ENCODE results near the gene PRLR. TPM values are rescaled to one million over a fixed set of nuclear protein-coding genes. Genes with fewer than 3 reads are reported as not detected.

PRLR gene
- total RNA-seq, 1 experiment from 2014 or later: 2.5 TPM

- Mint-ChIP-seq H3K27me3 (ENCODE audit: low read depth) (no peaks in the 10 kb centered on the region), H3K27ac (peak overlapping the region in 2 of 3 experiments; percentile 63 to 83; a peak in 3 of 7 replicates), H3K4me3 (no peak overlapping the region), H3K36me3 (ENCODE audit: insufficient read depth in 1 of 3, low read depth in 3 of 3) (peaks cover 3 to 23% (median 6%) of the 10 kb centered on the region in 3 experiments; a peak in 5 of 7 replicates), H3K4me1 (peaks cover 24 to 30% of the 10 kb centered on the region in 2 experiments), H3K9me3 (peaks cover 14 to 16% of the 10 kb centered on the region in 2 experiments; a peak in 4 of 5 replicates)
- Histone ChIP-seq H2BK5ac (ENCODE audit: insufficient read length, low read length) (no peak overlapping the region), H3K9me3 (ENCODE audit: control insufficient read depth, low read depth, low read length) (no peaks in the 10 kb centered on the region), H3K4me2 (ENCODE audit: insufficient read depth, insufficient read length, low read length) (no peak overlapping the region), H3T11ph (ENCODE audit: low read length) (no peak overlapping the region), H3K14ac (ENCODE audit: insufficient read depth, low read length) (no peak overlapping the region), H3K27ac (ENCODE audit: insufficient read length, low read depth, low read length) (no peak overlapping the region), H2BK120ac (ENCODE audit: low read depth, low read length, poor library complexity, severe bottlenecking) (no peak overlapping the region), H3K4ac (ENCODE audit: low read depth, low read length) (no peak overlapping the region), H3K23me2 (ENCODE audit: insufficient read length, low read depth, low read length, poor library complexity, severe bottlenecking) (no peaks in the 10 kb centered on the region), H4K20me1 (ENCODE audit: control insufficient read depth, insufficient read depth, insufficient read length) (no peaks in the 10 kb centered on the region), H3K18ac (ENCODE audit: insufficient read length, low read depth, low read length) (no peak overlapping the region), H2AK5ac (ENCODE audit: insufficient read length, low read length) (no peak overlapping the region), H3K23ac (ENCODE audit: insufficient read length, low read depth, low read length) (no peak overlapping the region), H2AFZ (ENCODE audit: low read length) (no peak overlapping the region), H4K8ac (replicated peaks; ENCODE audit: insufficient read length, low read depth, low read length) (no peak overlapping the region), H3K79me2 (ENCODE audit: insufficient read depth, low read length) (no peaks in the 10 kb centered on the region), H3K27me3 (ENCODE audit: insufficient read depth, low read length) (no peaks in the 10 kb centered on the region), H3K56ac (ENCODE audit: insufficient read length, low read depth, low read length) (no peak overlapping the region), H2BK20ac (ENCODE audit: low read depth, low read length, poor library complexity, severe bottlenecking) (no peak overlapping the region), H3K79me1 (ENCODE audit: insufficient read depth, low read depth, low read length, poor library complexity, severe bottlenecking) (no peaks in the 10 kb centered on the region), H2BK15ac (ENCODE audit: low read depth, low read length) (no peak overlapping the region), H4K91ac (ENCODE audit: insufficient read length, low read depth, low read length) (no peak overlapping the region), H3K4me1 (ENCODE audit: insufficient read depth, low read length) (0 out of 2 replicates have a peak, but pooled peaks cover 4% of the 10 kb centered on the region), H4K5ac (ENCODE audit: insufficient read length, low read depth, low read length) (no peak overlapping the region), H3K9ac (ENCODE audit: extremely low read depth, insufficient read length, low read length) (no peak overlapping the region), H2BK12ac (ENCODE audit: insufficient read length, low read depth, low read length) (no peak overlapping the region)
- no peak for TF ChIP-seq CTCF (conservative IDR thresholded peaks at IDR 0.05)
- DNase-seq: no peak
- no CpG with 5 or more reads among the region's 6 CpGs for WGBS (ENCODE audit: extremely low coverage, insufficient read length, low lambda C conversion rate)
Measured at GRCh38 chr5:35247648-35248034, 17.4 kb upstream of the PRLR start.
